COLO668 (cell line): ENCODE measurements around the gene EEF1G.
"Not testable (repeated sequence)": the region's sequence is repeated elsewhere in the genome, so short reads cannot be mapped to it uniquely, and the experiment has no call there.

Experiments used
- DNase-seq: peaks from one replicate; lab custom pipeline; 2025; ENCODE audit not compliant: unreplicated experiment; lab: John Stamatoyannopoulos, UW

EEF1G gene

DNA sequence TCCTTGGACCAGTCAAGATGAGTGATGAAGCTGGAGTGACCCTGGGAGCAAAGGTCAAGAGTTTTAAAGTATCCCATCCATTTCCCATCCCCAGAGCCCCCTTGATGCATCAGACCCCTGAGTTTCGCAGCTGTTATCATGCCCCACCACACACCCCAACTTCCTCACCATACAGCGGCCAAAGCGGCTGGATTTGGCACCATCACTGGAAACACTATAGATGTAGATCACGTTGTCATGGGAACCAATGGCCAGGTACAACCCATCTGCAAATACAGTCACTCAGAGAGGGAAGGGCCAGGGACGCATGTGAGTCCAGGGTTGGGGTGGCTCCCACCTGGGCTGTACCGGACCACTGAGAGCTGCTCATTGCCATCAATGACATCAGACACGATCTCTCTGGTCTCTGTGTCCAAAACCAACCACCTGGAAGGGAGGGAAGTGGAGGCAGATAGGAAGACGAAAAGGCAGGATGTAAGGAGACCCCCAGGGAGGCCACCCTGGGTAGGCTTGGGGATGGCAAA, 30.1 kb upstream of the EEF1G start:
- DNase-seq: no peak

GRCh38 chr11:62603072-62603408, 29.3 kb upstream of the EEF1G start:
- peak; percentile 44 for DNase-seq

DNA sequence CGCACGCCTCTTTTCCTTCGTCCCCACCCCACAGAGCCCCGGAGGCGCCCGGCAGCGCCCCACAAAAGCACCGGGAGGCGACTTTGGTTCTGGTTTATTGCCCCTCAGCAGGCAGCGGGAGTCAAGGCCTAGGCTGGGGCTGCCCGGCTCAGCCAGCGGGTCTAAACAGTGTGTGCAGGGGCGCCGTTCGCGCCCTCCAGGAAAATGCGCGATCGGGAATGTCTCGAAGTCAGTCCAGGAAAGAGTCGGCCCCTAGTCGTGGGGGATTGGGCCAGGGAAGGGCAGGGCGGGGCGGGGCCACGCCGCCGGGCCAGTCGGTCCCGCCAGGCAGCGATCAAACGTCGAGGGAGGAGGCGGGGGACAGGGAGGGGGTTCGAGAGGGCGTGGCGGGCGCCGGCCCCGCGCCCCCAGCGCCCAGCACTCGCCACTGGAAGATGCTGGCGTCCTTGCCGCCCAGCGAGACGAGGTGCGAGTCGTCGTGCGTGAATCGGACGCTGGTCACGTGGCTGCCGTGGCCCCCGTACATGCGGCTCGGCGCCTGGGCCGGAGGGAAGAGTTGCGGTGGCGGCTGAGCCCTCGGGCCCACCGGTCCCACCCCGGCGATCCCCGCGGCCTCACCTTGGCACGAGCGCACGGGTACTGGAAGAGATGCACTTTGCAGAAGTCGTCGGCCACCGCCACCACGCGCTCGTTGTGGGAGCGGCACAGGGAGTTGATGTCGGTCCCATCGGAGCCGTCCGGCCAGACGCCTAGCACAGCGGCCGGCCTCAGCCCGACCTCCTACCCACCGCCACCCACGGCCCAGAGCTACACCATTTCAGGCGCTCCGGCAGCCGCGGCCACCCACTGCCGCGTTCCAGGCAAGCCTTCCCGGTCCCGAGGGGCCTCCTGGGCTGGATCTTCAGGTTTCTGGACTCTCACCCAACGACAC, 28.7 kb upstream of the EEF1G start:
- peak; percentile 84 for DNase-seq

GRCh38 chr11:62601372-62602140, 27.9 kb upstream of the EEF1G start, which contains the start of gene MTA2:
Gene MTA2 (minus strand): TSS chr11:62601865. CDS start chr11:62601450, 415 bp downstream.
- DNase-seq: peak; percentile 97

DNA sequence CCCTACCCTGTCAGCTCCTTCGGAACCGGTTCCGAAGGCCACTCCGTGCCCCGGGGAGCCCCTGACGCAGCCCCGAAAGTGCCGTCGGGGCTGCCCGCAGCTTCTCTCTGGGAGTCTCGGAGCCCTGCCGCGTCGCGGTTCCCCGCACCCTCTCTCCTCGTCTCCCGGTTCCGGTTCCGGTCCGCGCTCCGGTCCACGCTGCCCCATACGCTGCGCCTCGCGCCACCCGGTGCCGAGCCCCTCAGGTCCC, 27.4 kb upstream of the EEF1G start:
- peak; percentile 58 for DNase-seq

DNA sequence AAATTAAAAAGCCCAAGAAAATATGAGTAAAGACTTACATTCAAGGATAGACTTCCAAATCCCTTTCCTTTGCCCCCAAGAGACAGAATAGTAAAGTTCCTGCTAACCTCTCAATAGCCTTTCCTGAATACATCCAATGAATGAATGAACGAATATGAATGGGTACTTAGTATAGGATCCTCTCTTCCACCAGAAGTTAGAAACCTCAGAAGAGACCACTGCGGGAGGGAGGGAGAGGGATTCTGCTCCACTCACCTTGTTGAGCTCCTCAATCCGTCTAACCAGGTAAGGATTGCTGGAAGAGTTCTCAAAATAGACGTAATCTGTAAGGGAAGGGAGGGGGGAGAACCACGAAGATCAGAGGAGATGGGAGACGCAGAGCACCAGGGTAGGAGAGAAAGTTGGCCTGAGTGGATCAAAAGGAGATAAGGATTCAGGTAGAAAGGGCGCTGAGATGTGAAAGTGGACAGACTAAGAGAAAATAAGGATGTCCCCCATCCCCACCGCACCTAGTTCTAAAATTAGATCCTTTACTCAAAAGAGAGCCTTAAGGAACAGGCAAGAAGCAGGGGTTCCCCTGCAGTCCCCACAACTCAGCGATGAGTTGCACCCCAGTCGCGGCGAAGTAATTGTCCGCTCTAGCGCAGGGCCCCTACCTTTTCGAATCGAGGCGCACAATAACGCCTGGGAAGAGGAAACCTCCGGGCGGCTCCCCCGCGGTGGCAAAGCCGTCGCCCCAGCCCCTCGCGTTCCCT, 26.9 kb upstream of the EEF1G start:
- no peak for DNase-seq

GRCh38 chr11:62599901-62600300, 26.2 kb upstream of the EEF1G start:
- no peak for DNase-seq

DNA sequence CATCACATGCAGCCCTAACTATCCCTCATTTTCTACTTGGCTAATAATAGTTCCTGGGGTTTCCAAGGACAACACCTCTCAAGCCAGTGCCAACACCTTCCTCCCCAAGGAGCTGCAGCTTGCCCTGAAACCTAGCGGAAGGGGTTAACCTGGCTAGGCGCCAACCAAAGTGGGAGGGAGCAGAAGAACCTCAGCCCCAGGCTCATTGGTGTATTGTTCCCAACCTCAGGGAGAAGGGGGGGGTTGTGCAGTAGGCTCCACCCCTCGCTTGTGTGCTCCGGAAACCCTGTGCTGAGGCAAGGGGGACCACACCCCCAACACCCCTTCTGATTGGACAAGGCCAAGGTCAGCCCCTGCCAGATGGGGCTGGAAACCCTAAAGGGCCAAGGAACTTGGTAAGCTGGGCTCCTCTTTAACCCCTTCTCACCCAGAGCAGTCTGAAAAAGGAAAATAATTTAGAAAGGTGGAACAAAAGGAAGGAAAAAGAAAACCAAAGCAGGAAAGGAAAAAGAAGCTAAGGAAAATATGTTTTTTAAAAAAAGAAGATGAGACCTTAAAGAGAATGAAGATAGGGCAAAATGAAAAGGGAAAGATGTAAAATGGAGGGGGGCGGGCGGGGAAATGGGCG, 25.5 kb upstream of the EEF1G start:
- peak; percentile 84 for DNase-seq

DNA sequence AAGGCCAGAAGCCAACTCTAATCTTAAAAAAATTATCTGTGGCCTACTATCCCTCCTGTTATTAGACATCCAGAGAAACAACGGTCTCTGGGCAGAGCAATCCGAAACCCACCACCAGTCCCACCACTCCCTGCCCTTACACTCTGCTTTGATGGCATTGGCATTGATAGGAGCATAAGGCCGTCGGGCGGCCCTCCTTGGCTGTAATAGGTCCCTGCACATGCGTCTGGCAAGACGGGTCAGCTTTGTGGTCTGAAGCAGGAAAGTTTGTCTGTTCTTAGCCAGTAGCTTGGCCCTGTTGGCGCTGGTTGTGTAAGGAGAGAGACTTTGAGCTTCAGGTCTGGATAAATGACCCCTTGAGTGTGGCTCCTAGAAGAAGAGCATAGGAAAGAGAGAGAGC, 21.4 kb upstream of the EEF1G start:
- no peak for DNase-seq

DNA sequence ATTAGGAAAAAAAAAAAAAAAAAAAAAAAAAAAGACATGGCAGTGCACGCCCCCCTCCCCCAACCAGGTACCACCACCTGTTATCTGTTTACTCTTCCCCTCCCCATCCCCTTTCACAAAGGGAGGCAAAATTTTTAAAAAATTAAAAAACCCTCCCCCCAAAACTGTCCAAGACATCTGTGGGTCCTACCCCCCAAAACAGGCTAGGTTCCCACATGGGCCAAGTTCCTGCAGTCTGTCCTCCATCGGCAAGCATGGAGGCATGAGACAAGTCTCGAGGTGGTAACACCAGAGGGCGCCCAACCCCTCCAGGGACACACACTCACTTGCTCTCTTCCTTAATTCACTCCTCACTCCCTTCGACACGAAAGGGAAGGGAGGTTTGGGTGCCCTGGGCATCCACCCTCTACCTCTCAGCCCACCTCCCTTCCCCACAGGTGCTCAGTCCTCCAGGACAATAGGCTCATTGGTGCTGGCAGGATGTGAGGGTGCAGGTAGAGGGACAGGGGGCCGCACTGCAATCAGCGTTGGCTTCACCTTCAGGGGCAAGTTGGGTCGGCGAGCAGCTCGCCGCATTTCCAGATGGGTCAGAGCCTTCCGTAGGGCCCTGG, 19.8 kb upstream of the EEF1G start:
- DNase-seq: peak; percentile 76

GRCh38 chr11:62592989-62593421, 19.3 kb upstream of the EEF1G start:
- DNase-seq: no peak

DNA sequence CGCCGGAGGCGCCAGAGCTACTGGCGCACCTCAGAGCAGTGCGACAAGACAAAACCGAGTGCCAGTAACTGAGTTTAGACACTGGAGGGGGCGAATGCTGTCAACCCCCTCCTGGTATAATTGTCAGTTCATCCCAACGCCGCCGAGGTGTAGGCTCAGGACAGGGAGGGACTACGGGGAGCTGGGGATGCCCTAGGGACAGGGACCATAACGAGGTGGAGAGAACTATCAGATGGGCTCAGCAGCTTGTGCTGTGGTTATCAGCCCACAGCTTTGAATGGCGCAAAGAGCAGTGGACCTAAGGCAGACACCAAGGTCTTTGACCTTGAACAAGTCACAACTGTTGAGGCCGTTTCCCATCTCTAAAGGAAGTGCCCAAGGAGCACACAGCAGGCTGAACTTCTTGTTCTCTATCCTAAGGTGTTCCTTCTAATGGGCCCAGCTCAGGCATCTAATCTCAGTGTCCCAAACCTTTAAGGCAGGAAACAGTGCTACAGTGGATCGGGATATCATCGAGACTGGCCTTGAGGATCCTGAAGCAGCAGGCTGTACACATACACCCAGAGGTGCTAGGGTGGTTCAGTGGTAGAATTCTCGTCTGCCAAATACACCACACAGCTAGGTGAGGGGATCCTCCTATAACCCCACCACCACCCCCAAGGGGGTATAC, 18.6 kb upstream of the EEF1G start:
- no peak for DNase-seq

- DNase-seq: peak; percentile 97
These were observed 17.9 kb upstream of the EEF1G start, which contains the start of gene TUT1 for GRCh38 chr11:62591448-62592145. Gene TUT1 (minus strand): TSS chr11:62591523. CDS start chr11:62591485, 38 bp downstream.

GRCh38 chr11:62588966-62589637, 15.4 kb upstream of the EEF1G start:
- DNase-seq: no peak

DNA sequence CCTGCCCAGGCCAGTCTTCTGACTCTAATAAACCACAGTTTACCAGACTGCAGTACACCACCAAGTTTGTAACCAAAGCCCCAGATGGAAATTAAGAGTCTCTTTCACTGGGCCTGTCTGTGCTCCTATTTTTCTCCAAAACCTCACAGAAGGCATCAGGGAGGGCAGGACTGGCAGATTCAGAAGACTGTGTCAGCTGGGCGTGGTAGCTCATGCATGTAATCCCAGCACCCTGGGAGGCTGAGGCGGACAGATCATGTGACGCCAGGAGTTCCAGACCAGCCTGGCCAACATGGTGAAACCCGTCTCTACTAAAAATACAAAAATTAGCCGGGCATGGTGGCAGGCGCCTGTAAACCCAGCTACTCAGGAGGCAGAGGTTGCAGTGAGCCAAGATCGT, 11.7 kb upstream of the EEF1G start:
- DNase-seq: not testable (repeated sequence)

DNA sequence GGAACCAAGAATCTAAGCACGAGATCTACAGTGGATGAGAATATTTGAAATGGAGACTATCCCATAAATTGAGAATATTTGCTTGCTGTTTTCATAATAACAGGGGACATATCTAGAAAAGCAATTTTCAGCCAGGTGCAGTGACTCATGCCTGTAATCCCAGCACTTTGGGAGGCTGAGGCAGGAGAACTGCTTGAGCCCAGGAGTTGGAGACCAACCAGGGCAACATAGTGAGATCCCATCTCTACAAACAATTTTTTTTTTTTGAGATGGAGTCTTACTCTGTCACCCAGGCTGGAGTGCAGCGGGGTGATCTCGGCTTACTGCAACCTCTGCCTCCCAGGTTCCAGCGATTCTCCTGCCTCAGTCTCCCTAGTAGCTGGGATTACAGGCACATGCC, 8.0 kb upstream of the EEF1G start:
- DNase-seq: not testable (repeated sequence)

DNA sequence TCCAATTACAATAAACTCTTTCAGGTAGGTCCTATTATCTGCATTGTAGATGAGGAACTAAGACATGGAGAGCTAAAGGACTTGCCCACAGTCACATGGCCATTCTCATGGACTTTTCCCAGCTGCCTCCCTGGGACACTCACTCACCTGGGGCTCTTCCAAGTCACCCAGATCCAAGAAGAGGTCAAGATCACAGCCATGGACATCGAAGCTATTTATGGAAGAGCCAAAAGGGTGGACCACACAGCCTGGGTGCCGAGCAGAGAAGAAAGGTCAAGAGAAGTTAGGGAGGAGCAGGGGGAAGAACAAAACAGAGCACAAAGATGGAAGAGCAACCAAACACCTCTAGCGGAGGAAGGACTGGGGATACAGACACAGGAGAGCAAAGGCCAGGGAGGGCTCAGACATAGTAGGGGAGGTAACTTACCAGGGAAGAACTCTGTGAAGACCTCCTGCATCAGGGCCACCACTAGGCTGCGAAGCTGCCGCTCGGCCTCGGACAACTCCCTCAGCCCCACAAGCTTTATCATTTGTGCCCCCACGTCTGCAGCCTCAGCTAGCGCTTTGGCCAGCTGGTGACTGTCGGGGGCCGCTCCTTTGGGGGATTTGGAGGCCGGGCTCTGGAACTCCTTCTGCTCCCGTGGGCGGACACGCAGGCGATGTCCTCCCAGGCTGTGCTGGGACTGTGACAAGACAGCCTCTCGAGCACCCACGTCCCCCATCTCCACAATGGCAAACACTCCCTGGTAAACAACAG, 7.4 kb upstream of the EEF1G start:
- no peak for DNase-seq

DNA sequence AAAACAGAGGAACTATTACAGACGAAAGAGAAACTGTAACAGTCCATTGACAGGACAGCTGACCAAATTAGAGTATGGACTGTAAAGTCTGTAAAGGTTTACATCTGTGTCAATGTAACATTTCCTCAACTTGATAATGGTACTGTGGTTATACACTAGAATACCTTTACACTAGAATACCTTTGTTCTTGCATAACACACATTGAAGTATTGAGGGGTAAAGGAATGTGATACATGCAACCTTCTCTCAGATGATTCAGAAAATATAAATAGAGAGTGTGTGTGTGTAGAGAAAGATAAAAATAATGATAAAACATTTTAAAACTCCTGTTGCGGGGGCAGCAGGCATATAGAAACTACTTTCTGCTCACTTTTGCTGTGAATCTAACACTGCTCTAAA, 5.6 kb upstream of the EEF1G start:
- DNase-seq: no peak
